ENCODE data around the gene GSG1L2. TPM values are rescaled to one million over a fixed set of nuclear protein-coding genes. Genes with fewer than 3 reads are reported as not detected.

Gene GSG1L2
- polyA plus RNA-seq, 3 donors: not detected

- H3K4me3 Mint-ChIP-seq: no peak overlapping the region
- Histone ChIP-seq H3K4me1 (ENCODE audit: control insufficient read depth in 1 of 2, insufficient read depth in 2 of 2, low read length in 2 of 2) (no peaks in the 10 kb centered on the region), H3K27ac (ENCODE audit: low read depth in 1 of 2, low read length in 2 of 2) (no peak overlapping the region), H3K27me3 (ENCODE audit: control insufficient read depth in 2 of 2, insufficient read depth in 2 of 2, low read length in 2 of 2) (peaks cover 0 to 2% of the 10 kb centered on the region in 2 donors), H3K79me2 (ENCODE audit: insufficient read depth, low read length) (no peaks in the 10 kb centered on the region), H4K20me1 (ENCODE audit: insufficient read depth, low read length) (no peaks in the 10 kb centered on the region), H3K36me3 (replicated peaks in 1 of 2; ENCODE audit: control insufficient read depth in 1 of 2, insufficient read depth in 2 of 2, low read length in 2 of 2) (no peaks in the 10 kb centered on the region), H3K9ac (ENCODE audit: insufficient read depth, low read length, poor library complexity, severe bottlenecking) (no peak overlapping the region), H3K4me3 (replicated peaks in 1 of 3; ENCODE audit: low read depth in 2 of 3, low read length in 3 of 3) (no peak overlapping the region), H3K4me2 (replicated peaks; ENCODE audit: extremely low read depth, low read length, poor library complexity, severe bottlenecking) (no peak overlapping the region), H2AFZ (ENCODE audit: insufficient read depth, low read depth, low read length, poor library complexity, severe bottlenecking) (no peak overlapping the region), H3K9me3 (replicated peaks in 1 of 2; ENCODE audit: control insufficient read depth in 1 of 2, insufficient read depth in 1 of 2, low read length in 2 of 2) (no peaks in the 10 kb centered on the region)
- intact Hi-C loops (cut with micrococcal nuclease): loop anchor here in 1 of 2 donors (10.0 kb wide), 1 partner anchor 61 kb away; no protein-coding TSS in a partner anchor
- no peak for TF ChIP-seq CTCF (IDR thresholded peaks at IDR 0.05)
- H3K9me3 Mint-ChIP-seq: peaks cover 0 to 7% (median 2%) of the 10 kb centered on the region in 7 donors
- WGBS (ENCODE audit: insufficient coverage): 88% methylated on average over 4 of the region's 4 CpGs
- H3K4me1 Mint-ChIP-seq: no peaks in the 10 kb centered on the region
- H3K27ac Mint-ChIP-seq: no peak overlapping the region
- peaks cover 0 to 4% (median 3%) of the 10 kb centered on the region in 3 donors for H3K27me3 Mint-ChIP-seq (ENCODE audit: low read depth in 3 of 3)
- no peak for DNase-seq
- no peaks in the 10 kb centered on the region for H3K36me3 Mint-ChIP-seq
Measured at GRCh38 chr17:9805769-9806168, 16.1 kb downstream of the GSG1L2 start.

- no peaks in the 10 kb centered on the region for H3K4me1 Mint-ChIP-seq
- 64% methylated on average over 3 of the region's 4 CpGs for WGBS (ENCODE audit: insufficient coverage)
- Histone ChIP-seq H2AFZ (ENCODE audit: insufficient read depth, low read depth, low read length, poor library complexity, severe bottlenecking) (no peak overlapping the region), H3K4me1 (ENCODE audit: control insufficient read depth in 1 of 2, insufficient read depth in 2 of 2, low read length in 2 of 2) (no peaks in the 10 kb centered on the region), H3K4me2 (replicated peaks; ENCODE audit: extremely low read depth, low read length, poor library complexity, severe bottlenecking) (no peak overlapping the region), H3K4me3 (replicated peaks in 1 of 3; ENCODE audit: low read depth in 2 of 3, low read length in 3 of 3) (no peak overlapping the region), H3K27me3 (ENCODE audit: control insufficient read depth in 2 of 2, insufficient read depth in 2 of 2, low read length in 2 of 2) (peaks cover 0 to 2% of the 10 kb centered on the region in 2 donors), H3K9me3 (replicated peaks in 1 of 2; ENCODE audit: control insufficient read depth in 1 of 2, insufficient read depth in 1 of 2, low read length in 2 of 2) (no peaks in the 10 kb centered on the region), H3K9ac (ENCODE audit: insufficient read depth, low read length, poor library complexity, severe bottlenecking) (no peak overlapping the region), H4K20me1 (ENCODE audit: insufficient read depth, low read length) (no peaks in the 10 kb centered on the region), H3K79me2 (ENCODE audit: insufficient read depth, low read length) (no peaks in the 10 kb centered on the region), H3K27ac (ENCODE audit: low read depth in 1 of 2, low read length in 2 of 2) (no peak overlapping the region), H3K36me3 (replicated peaks in 1 of 2; ENCODE audit: control insufficient read depth in 1 of 2, insufficient read depth in 2 of 2, low read length in 2 of 2) (no peaks in the 10 kb centered on the region)
- DNase-seq: no peak
- H3K27ac Mint-ChIP-seq: no peak overlapping the region
- intact Hi-C loops (cut with micrococcal nuclease): loop anchor here in 1 of 2 donors (10.0 kb wide), 1 partner anchor 58 kb away; no protein-coding TSS in a partner anchor
- no peaks in the 10 kb centered on the region for H3K36me3 Mint-ChIP-seq
- peaks cover 0 to 4% (median 2%) of the 10 kb centered on the region in 7 donors for H3K9me3 Mint-ChIP-seq
- H3K27me3 Mint-ChIP-seq (ENCODE audit: low read depth in 3 of 3): peaks cover 4 to 5% (median 5%) of the 10 kb centered on the region in 3 donors
- no peak overlapping the region for H3K4me3 Mint-ChIP-seq
- TF ChIP-seq CTCF (IDR thresholded peaks at IDR 0.05): no peak
Measured at GRCh38 chr17:9802697-9803096, 19.2 kb downstream of the GSG1L2 start.
